C4-2B (cell line): ENCODE results near the gene RALGPS2.

Experiments used
- CTCF ChIP-seq: fragments of 450-650 bp; conservative IDR thresholded peaks from 2 replicates; pipeline ENCODE4 v1.5.1; 2017; ENCODE audit warnings: mild to moderate bottlenecking
- ZFX ChIP-seq: fragments of 450-650 bp; IDR thresholded peaks from 2 replicates; pipeline ENCODE4 v1.6.1; 2017

- TF ChIP-seq CTCF = no peak
- TF ChIP-seq ZFX = no peak
Observed at GRCh38 chr1:178921499-178921898, 196.5 kb downstream of the RALGPS2 start.
